GM21526 (cell line): ENCODE data around the gene ACLY.
"Not testable (repeated sequence)": the region's sequence is repeated elsewhere in the genome, so short reads cannot be mapped to it uniquely, and the experiment has no call there.

ENCODE experiments used
- ATAC-seq: cut with Tn5 transposase; IDR thresholded peaks from one replicate; pipeline ENCODE4 v1.9.1; 2021; ENCODE audit warnings: moderate library complexity; ENCODE audit not compliant: unreplicated experiment, low FRiP score

The ACLY gene

GRCh38 chr17:41941168-41941567, 22.4 kb upstream of the ACLY start:
- no peak for ATAC-seq

GRCh38 chr17:41939693-41940090, 20.9 kb upstream of the ACLY start:
- ATAC-seq, result no peak

- no peak for ATAC-seq
Observed at GRCh38 chr17:41939044-41939692, 20.4 kb upstream of the ACLY start.

- ATAC-seq, result no peak
Observed at GRCh38 chr17:41937970-41938954, 19.5 kb upstream of the ACLY start.

- no peak for ATAC-seq
Observed at GRCh38 chr17:41935641-41936040, 16.9 kb upstream of the ACLY start.

- ATAC-seq, result no peak
Observed at GRCh38 chr17:41932816-41933389, 14.2 kb upstream of the ACLY start.

GRCh38 chr17:41931715-41932114, 13.0 kb upstream of the ACLY start:
- ATAC-seq, result not testable (repeated sequence)

GRCh38 chr17:41930833-41931156, 12.0 kb upstream of the ACLY start:
- not testable (repeated sequence) for ATAC-seq

- ATAC-seq, result peak; percentile 74
Observed at GRCh38 chr17:41930009-41930832, 11.5 kb upstream of the ACLY start, which contains the start of gene ODAD4. ODAD4 (plus strand) TSS chr17:41930617; CDS start chr17:41930724, 107 bp downstream.

- ATAC-seq, result no peak
Observed at GRCh38 chr17:41928693-41929251, 10.0 kb upstream of the ACLY start.

GRCh38 chr17:41925991-41926590, 7.3 kb upstream of the ACLY start:
- no peak for ATAC-seq

GRCh38 chr17:41920580-41920955, 1.8 kb upstream of the ACLY start:
- ATAC-seq, result no peak

- ATAC-seq, result no peak
Observed at GRCh38 chr17:41919840-41920579, 1.3 kb upstream of the ACLY start.

GRCh38 chr17:41919165-41919817, 540 bp upstream of the ACLY start:
- peak; percentile 14 for ATAC-seq

GRCh38 chr17:41917679-41918313, 955 bp downstream of the ACLY start:
- ATAC-seq, result no peak

GRCh38 chr17:41917192-41917591, 1.6 kb downstream of the ACLY start:
- ATAC-seq, result no peak

GRCh38 chr17:41915566-41915965, 3.2 kb downstream of the ACLY start:
- no peak for ATAC-seq

GRCh38 chr17:41915020-41915419, 3.7 kb downstream of the ACLY start:
- ATAC-seq, result no peak
